NCI-H1417 (cell line): Measurements from ENCODE around the gene SPATA3.
"Not testable (repeated sequence)": the region's sequence is repeated elsewhere in the genome, so short reads cannot be mapped to it uniquely, and the experiment has no call there.

Experiments used
- DNase-seq, 3 experiments: peaks; one replicate each; lab custom pipeline; 2025; lab: John Stamatoyannopoulos, UW

The SPATA3 gene

DNA sequence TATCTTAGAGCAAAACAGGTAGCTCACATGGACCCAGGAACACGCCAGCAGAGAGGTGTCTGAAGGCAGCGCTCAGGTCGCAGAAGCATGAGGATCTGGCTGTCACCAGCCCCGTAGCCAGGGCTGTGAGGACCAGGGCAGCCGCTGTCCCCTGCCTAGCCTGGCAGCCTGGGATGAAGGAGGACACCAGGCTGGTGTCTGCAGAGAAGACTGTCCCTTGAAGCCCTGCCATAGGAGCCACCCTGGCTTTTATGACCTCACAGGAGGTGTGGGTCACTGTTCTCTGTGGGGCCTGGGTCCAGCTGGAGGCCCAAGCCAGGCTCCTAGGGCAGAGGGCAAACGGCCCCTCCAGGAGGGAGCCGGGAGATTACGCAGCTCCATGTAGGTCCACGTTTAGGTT, at the start of gene SPATA3:
TSS of gene SPATA3 (plus strand) at position 301 of the 400 bp plus-strand sequence. CDS start 113 bp downstream, outside the sequence.
- no peak for DNase-seq

DNA sequence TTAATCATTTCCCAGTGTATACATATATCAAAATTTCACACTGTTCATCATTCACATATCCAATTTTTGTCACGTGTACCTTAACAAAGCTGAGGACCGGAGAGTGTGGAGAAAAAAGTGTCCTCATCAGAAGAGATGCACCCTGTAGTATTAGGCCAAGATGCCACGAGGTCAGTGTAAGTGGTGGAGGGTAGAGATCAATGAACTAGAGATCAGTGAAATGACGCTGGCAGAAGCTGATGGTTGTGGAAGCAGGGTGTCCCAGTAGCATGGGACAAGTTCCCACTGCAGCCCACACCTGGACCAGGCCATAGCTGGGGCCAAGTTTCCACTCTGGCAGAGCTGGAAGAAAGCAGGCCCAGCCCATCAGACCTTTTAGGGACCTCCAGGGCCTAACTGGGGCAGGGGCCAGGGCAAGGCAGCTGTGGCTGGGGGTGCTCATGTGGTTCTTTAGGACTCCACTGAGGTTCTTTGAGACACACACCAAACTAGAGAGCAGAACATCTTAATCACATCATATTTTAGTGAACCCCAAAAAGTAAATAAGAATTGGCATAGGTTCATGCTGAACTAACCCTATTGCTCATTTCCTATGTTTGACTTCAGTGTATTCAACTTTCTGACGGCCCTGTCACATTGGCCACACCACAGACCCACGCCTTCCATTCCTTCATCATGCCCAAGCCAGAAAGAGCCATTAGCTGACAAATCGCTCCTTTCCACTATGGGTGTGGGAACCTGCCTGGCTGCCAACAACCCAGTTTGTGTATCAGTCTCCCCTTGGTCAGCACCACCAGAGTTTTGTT, 49.3 kb upstream of the SPATA3 start:
- no peak for DNase-seq

DNA sequence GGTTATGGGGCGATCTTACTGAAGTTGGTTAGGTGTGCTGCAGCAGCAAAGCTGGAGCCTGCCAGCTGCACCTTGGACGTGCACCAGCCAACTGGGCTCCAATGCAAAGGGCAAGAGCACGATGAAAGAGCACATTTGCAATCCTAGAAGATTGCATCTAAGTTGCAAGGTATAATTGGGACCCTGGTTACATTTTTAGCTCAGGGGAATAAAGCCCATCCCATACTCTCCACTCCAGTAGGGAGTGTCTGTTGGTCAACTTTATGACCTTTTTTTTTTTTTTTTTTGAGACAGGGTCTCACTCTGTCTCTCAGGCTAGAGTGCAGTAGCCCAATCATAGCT, 48.7 kb upstream of the SPATA3 start:
- DNase-seq: no peak

DNA sequence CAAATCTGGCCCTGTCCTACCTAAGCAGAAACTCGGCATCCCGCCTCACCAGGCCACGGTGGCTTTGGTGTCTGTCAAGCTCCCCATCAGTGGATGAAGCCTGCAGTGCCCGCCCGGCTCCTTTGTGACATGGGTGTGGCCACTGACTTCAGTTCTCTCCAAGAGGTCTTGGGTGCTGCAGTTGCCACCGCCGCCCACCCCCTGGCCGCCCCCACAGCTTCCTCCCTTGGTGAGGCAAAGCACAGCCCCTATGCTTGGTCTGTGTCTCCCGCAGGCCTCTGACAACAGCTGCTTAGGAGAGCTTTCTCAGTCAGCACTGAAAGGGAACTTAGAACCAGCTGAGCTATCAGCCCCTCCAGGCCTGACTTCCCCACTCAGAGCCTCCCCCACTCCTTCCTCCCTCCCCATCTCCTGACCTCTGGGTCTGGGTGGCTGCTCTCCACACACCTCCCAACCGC, 48.0 kb upstream of the SPATA3 start:
- no peak for DNase-seq

DNA sequence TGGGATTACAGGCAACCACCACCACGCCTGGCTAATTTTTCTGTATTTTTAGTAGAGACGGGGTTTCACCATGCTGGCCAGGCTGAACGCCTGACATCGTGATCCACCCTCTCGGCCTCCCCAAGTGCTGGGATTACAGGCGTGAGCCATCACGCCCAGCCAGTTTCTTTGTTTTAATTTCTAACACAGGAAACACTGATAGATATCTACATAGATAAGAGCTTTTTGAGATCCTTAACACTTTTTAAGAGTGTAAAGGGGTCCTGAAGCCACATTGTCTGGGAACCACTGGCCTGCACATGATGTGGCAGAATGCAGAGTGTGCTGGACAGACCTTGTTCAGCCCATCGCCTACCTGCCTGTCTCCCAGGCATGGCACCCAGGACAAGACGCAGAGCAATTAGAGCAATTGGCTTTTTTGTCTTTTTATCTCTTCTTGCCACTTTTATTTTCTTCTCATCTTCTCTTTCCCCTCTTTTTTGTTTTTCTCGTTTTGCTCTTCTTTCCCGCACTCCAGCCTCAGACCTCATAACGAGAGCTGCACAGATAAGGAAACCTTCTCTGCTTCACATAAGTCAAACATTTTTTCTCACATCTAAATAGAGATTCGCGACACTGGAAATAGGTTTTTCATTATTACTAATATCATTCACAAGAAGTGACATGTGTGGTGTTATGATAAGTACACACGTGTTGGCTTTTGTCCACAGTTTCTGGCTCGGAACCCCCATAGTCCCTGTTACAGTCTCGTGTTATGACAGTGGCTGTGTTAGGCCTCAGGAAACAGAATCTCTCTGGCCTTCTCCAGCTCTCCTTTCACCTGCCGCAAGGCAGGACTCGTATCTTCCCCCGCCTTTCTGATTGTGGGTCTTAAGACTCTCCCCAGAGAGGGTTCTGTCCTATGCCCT, 45.7 kb upstream of the SPATA3 start:
- no peak for DNase-seq

DNA sequence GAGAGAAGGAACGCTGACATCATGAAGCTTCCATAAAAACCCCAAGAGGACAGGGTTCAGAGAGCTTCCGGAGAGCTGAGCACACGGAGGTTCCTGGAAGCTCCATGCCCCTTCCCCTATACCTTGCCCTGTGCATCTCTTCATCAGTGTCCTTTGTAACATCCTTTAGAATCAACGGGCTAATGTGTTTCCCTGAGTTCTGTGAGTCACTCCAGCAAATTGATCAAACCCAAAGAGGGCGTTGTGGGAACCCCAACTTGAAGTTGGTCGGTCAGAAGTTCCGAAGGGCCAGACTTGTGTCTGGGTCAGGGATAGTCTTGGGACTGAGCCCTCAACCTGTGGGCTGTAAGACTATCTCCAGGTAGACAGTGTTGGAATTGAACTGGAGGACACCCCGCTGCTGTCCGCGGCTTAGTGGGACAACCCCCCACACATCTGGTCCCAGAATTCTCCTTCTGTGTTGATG, 45.0 kb upstream of the SPATA3 start:
- DNase-seq: no peak

DNA sequence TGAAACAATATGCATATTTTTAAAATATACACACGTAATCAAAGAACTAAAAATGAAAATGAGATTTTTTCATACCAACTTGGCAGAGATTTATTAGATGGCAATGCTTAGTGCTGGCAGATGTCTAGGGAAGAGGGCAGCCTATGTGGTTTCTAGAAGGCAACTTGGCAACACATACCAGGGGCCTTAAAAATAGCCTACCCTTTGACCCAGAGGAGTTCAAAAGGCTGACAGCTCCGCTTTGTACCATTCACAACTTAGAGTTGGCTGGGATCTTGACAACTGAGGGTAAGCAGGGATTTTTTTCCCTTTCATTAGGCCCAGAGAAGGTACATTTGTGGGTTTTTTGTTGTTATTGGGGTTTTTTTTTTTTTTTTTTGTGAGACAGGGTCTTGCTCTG, 44.5 kb upstream of the SPATA3 start:
- no peak for DNase-seq

DNA sequence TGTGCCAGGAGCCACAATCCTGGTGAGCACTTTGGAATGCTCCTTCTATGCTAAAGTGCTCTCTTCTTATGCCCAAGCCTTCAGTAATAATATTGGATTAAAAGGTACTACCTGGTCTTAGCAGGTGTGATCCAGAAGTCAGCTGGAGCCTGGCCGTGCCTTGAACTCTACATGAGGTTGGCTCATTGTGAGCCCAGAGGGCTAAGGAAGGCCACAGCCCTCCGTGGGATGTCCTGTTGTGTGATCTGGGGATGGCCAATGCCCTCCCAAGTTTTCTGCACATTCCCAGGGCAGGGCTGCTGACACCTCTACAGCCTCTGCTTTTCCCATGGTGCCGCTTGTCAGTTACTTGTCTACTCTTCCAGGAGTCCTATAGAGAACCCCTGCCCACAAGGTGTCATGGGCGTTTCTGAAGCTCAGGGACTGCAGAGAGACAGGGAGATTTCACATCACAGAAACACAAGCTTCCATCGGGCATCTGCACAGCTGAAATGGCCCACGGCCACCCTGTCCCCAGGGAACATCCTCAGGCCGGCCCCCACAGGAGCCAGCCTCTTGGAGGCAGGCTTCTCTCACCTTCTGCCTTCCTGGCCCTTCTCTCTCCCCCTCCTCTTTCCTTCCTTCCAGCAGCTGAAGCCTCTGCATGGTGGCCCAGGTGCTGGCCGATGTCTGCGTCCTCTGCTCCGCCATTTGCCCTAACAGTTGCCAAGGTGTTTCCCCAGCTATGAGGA, 43.5 kb upstream of the SPATA3 start:
- DNase-seq: no peak

DNA sequence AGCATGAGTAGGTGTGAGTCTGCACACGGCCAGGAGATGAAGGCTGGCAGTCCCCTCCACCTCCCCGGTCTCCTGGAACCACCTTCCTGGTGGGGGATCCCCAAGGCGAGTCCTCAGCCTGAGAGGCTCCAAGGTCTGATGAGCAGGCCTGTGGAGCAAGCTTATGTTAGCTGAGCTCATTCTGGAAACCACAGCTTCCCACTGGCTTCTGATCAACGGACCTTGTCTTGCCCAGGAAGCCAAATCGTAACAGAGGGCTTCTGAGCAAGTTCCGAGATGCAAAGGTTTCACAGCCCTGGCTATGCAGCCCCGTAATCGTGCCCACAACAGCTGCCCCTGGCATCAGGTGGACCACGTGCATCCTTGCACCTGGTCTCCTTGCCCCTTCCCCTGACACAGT, 42.1 kb upstream of the SPATA3 start:
- DNase-seq: no peak

DNA sequence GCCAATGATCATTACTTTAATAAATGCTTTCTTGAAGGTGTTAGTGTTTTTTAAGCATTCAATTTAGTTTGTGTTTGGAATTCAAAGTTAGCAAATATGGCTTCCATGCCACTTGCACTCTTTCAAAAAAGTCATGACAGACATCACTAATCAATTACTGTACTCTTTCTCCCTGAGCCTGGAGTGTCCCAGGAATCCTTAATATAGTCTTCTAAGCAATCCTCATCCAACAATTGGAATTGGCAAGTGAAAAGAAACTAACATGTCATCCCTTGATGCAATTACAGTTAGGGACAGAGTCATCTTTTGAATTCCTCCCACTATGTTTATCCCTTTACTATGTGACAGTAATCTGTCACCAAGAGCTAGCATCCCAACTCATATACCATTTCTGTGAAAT, 41.2 kb upstream of the SPATA3 start:
- DNase-seq: no peak

DNA sequence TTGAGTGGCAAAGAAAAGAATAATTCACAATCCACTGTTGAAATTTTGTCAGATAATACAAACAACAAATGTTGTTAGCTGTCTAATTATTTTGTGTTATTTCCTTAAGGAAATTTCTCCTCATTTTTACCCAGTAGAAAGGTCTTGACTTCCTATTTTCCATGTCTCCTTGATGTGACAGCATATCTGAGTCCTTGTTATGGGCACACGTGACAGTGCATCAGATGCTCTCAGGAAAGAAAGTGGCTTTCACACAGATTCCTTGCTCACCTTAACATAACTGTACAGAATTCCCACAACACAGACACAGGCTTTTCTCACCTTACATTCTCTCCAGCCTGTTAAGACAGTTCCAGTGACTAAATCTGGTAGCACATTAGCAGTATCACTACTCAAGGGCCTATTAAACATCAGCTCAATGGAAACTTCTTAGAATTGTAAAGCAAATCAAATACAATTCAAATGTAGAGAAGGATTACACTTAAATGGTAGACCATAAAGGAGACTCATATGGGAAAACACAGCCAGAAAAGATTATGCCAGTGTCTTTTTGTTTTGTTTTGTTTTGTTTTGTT, 40.7 kb upstream of the SPATA3 start:
- DNase-seq: no peak

DNA sequence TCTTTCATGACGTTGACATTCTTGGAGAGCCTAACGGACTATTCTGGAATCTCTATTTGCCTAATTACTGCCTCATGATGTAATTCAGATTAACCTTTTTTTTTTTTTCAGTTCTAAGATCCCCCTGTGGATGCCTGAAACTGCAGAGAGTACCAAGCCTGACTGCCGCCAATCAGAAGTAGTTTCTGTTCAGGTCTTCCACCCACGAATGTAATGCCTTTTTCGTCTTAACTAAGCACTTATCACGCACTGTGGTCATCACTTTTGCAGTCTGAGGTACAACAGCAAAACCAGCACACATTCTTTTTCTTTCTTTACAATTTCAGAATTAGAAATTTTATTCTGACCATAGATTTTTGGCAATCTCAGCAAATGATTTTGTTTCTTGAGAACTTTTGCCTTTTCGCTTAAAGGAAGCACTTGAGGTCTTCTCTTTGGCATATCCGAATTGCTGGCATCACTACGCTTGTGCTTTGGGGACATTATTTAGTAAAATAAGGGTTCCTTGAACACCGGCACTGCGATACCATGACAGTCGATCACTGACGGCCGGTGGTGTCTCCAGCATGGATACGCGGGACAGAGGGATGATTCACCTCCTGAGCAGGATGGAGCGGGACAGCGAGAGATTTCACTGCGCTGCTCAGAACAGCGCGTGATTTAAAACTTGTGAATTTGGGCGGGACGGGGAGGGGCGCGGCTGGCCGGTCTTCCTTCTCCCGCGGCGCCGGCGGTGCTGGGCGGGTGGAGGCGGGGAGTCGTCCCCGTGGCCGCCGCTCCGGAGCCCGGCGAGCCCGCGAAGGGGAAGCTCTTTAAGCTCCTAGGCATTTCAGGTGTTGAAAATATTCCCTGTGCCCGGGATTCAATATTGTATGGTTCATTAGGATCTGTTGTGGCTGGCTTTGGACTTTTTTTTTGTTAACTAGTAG, 38.8 kb upstream of the SPATA3 start:
- DNase-seq: peak in 2 of 3 experiments; percentile 40 to 49

DNA sequence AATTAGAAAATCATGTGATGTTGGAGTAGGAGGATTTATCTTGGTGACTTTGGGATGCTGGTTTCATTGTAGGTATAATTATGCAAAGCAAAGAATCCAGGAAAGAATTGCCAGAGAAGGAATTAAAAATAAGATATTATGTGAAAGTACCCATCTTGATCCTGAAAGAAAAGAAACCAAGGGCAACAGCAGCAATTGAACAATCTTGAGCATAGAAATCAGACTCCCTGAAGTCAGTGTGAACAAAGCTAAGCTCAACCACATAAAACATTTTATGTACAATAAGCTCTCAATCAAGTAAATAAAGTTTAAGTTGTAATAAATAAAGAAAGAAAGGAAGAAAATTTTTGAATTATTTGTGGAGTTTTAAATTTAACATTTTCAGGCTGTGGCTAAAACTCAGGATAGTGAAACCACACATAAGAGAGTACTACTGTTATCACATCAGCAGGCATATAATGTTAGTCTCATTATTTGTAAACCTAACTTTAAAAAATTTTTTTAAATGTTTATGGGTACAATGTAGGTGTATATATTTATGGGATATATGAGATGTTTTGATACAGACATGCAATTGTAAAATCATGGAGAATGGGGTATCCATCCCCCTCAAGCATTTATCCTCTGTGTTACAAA, 38.0 kb upstream of the SPATA3 start:
- no peak for DNase-seq

DNA sequence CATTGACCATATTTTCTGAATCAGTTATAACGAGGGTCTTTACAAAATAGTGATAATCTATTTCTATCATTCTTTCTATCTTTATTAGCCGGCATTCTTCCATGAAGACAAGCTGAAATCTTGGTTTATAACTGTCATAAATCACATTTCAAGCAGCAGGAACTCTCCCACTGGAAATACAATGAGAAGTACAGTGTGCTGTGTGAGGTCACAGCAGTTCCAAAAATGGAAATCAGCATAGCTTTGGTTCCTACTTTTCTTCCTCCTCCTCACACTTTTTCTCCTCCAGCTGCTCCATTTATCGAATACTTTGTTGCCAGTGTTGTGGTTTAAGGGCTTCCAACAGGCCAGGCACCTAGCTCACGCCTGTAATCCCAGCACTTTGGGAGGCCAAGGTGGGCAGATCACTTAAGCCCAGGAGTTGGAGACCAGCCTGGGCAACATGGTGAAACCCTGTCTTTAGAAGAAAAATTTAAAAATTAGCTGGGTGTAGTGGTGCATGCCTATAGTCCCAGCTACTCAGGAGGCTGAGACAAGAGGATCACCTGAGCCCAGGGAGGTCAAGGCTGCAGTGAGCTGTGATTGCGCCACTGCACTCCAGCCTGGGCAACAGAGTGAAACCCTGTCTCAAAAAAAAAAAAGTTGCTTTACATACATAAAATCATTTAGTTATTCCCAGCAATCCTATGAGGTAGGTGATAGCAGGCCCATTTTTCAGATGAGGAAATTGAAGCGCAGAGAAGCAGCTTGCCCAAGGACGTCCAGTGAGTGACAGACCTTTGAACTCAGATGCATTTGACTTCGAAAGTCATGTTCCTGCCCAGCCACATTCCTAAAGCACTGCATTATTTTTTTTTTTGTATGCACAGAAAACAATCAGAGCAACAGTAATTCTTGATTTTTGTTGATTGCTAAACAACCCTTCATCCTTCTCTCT, 36.8 kb upstream of the SPATA3 start:
- DNase-seq: no peak

DNA sequence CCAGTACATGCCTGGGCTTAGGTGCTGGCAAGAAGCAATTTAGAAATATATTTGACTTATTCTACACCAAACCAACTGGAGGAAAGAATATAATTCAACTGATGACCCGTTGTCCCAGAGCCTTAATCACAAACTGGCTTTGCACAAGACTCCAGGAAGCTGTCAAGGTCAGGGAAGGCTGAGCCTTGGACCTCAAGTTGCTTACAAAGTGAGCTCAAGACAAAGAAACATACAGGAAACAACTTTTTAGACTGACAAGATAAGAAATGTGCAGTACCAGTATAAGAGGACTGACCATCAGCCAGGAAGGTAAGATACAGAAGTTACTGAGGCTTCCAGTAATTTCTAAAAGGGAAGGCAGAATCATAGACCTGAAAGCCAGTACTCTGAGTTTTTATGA, 35.9 kb upstream of the SPATA3 start:
- no peak for DNase-seq

DNA sequence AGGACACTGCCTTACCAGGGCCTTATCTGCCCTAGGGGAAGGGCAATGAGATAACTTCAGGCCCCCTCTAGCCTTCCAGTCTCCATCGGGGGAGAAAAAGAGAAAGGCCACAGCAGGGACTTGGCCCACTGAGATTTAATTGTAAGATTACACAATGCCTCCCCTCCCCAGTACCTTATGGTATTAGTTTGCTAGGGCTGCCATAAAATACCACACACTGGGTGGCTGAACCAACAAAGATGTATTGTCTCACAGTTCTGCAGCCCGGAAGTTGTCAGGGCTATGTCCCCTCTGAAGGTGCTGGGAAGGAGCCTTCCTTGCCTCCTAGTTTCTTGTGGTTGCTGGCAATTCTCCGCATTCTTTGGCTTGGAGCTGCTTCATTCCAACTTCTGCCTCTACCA, 34.8 kb upstream of the SPATA3 start:
- no peak for DNase-seq

DNA sequence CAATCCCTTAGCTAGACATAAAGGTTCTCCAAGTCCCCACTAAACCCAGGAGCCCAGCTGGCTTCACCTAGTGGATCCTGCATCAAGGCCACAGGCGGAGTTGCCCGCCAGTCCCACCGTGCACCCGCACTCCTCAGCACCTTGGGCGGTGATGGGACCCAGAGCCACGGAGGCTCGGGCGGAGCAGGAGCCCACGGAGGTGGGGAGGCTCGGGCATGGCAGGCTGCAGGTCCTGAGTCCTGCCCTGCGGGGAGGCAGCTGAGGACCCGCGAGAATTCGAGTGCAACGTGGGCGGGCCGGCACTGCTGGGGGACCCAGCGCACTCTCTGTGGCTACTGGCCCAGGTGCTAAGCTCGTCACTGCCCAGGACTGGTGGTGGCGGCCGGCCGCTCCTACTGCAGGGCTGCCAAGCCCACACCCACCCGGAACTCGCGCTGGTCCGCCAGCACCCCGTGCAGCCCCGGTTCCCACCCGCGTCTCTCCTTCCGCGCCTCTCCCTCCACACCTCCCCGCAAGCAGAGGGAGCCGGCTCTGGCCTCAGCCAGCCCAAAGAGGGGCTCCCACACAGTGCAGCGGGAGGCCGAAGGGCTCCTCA, 31.7 kb upstream of the SPATA3 start:
- no peak for DNase-seq

DNA sequence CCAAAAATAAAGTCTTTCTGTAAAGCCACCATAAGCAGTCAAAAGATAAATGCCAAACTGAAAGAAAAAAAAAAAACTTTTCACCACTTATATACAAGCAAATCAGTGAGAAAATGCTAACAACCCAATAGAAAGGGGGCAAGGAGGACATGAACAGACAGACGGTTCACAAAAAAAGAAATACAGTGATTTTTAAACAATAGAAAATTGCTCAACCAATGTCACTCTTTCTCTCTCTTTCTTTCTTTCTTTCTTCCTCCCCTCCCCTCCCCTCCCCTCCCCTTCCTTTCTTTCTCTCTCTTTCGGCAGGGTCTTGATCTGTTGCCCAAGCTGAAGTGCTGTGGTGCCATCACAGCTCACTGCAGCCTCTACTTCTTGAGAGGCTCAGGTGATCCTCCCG, 28.8 kb upstream of the SPATA3 start:
- no peak for DNase-seq

DNA sequence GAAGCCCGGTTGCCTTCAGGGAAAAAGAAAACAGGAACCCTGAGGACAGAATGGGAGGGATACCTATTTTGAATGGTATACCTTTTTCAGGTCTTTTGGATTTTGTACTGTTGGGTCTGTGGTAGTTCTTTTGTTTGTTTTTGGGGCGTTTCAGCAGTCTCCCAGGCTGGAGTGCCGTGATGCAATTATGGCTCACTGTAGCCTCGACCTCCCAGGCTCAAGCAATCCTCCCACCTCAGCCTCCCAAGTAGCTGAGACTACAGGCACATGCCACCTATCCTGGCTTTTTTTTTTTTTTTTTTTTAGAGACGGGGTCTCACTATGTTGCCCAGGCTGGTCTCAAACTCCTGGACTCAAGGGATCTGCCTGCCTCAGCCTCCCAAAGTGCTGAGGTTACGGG, 27.6 kb upstream of the SPATA3 start:
- not testable (repeated sequence) for DNase-seq
